H9 (cell line): Measurements from ENCODE around the gene EDA. TPM values are rescaled to one million over a fixed set of nuclear protein-coding genes. Genes with fewer than 3 reads are reported as not detected.

Experiments
- DNase-seq: peaks from one replicate; pipeline ENCODE4 v3.0.0-alpha.2; 2017
- H2AFZ ChIP-seq: one replicate; pipeline ENCODE4 v1.6.1; 2013; ENCODE audit warnings: mild to moderate bottlenecking, low read length, control low read depth, moderate library complexity
- H2AK5ac ChIP-seq: 2 replicates; pipeline ENCODE4 v1.6.1; 2013; ENCODE audit warnings: low read length, control low read depth, mixed read lengths; ENCODE audit not compliant: insufficient read length
- H2BK120ac ChIP-seq: one replicate; pipeline ENCODE4 v1.6.1; 2013; ENCODE audit warnings: low read depth, mild to moderate bottlenecking, low read length, control low read depth, inconsistent platforms; ENCODE audit not compliant: poor library complexity, severe bottlenecking
- H2BK12ac ChIP-seq: 2 replicates; pipeline ENCODE4 v1.6.1; 2013; ENCODE audit warnings: low read length, control low read depth, mixed read lengths, low read depth; ENCODE audit not compliant: insufficient read length
- H2BK15ac ChIP-seq: 2 replicates; pipeline ENCODE4 v1.6.1; 2013; ENCODE audit warnings: low read depth, low read length, control low read depth
- H2BK20ac ChIP-seq: one replicate; pipeline ENCODE4 v1.6.1; 2013; ENCODE audit warnings: low read depth, mild to moderate bottlenecking, low read length, control low read depth, inconsistent platforms; ENCODE audit not compliant: poor library complexity, severe bottlenecking
- H2BK5ac ChIP-seq: 2 replicates; pipeline ENCODE4 v1.6.1; 2013; ENCODE audit warnings: low read length, control low read depth, mixed read lengths; ENCODE audit not compliant: insufficient read length
- H3K14ac ChIP-seq: 2 replicates; pipeline ENCODE4 v1.6.1; 2013; ENCODE audit warnings: low read length, control low read depth; ENCODE audit not compliant: insufficient read depth
- H3K18ac ChIP-seq: 2 replicates; pipeline ENCODE4 v1.6.1; 2013; ENCODE audit warnings: low read depth, mild to moderate bottlenecking, mixed read lengths, low read length, control low read depth; ENCODE audit not compliant: insufficient read length
- H3K23ac ChIP-seq: 2 replicates; pipeline ENCODE4 v1.6.1; 2013; ENCODE audit warnings: low read length, control low read depth, mixed read lengths, low read depth; ENCODE audit not compliant: insufficient read length
- H3K23me2 ChIP-seq: 2 replicates; pipeline ENCODE4 v1.6.1; 2013; ENCODE audit warnings: low read depth, mild to moderate bottlenecking, mixed read lengths, low read length, control low read depth; ENCODE audit not compliant: insufficient read length, poor library complexity, severe bottlenecking
- H3K27ac ChIP-seq: 2 replicates; pipeline ENCODE4 v1.5.1; 2013; ENCODE audit warnings: low read length, control low read depth, mixed read lengths, low read depth; ENCODE audit not compliant: insufficient read length
- H3K27me3 ChIP-seq: 2 replicates; pipeline ENCODE4 v1.6.1; 2013; ENCODE audit warnings: low read length, control low read depth, inconsistent platforms; ENCODE audit not compliant: insufficient read depth
- H3K4ac ChIP-seq: 2 replicates; pipeline ENCODE4 v1.6.1; 2013; ENCODE audit warnings: low read depth, mild to moderate bottlenecking, control low read depth, inconsistent platforms, low read length, moderate library complexity
- H3K4me1 ChIP-seq: 2 replicates; pipeline ENCODE4 v1.6.1; 2013; ENCODE audit warnings: low read length, control low read depth, inconsistent platforms; ENCODE audit not compliant: insufficient read depth
- H3K4me2 ChIP-seq: 2 replicates; pipeline ENCODE4 v1.6.1; 2013; ENCODE audit warnings: low read length, control low read depth, mixed read lengths; ENCODE audit not compliant: insufficient read length, insufficient read depth
- H3K56ac ChIP-seq: 2 replicates; pipeline ENCODE4 v1.6.1; 2013; ENCODE audit warnings: low read depth, mild to moderate bottlenecking, mixed read lengths, low read length, control low read depth; ENCODE audit not compliant: insufficient read length
- H3K79me1 ChIP-seq: 2 replicates; pipeline ENCODE4 v1.6.1; 2013; ENCODE audit warnings: low read depth, mild to moderate bottlenecking, moderate library complexity, low read length, control low read depth, inconsistent platforms; ENCODE audit not compliant: insufficient read depth, poor library complexity, severe bottlenecking
- H3K79me2 ChIP-seq: 2 replicates; pipeline ENCODE4 v1.6.1; 2013; ENCODE audit warnings: low read length, control low read depth, inconsistent platforms; ENCODE audit not compliant: insufficient read depth
- H3K9ac ChIP-seq: 2 replicates; pipeline ENCODE4 v1.6.1; 2013; ENCODE audit warnings: low read length, control low read depth, mixed read lengths; ENCODE audit not compliant: insufficient read length; ENCODE audit errors: extremely low read depth
- H3K9me3 ChIP-seq: one replicate; pipeline ENCODE4 v1.6.1; 2013; ENCODE audit warnings: low read depth, low read length, inconsistent platforms; ENCODE audit not compliant: control insufficient read depth
- H3T11ph ChIP-seq: one replicate; pipeline ENCODE4 v1.6.1; 2013; ENCODE audit warnings: mild to moderate bottlenecking, low read length, control low read depth, inconsistent platforms
- H4K20me1 ChIP-seq: one replicate; pipeline ENCODE4 v1.6.1; 2013; ENCODE audit not compliant: control insufficient read depth, insufficient read length, insufficient read depth
- H4K5ac ChIP-seq: 2 replicates; pipeline ENCODE4 v1.6.1; 2013; ENCODE audit warnings: low read depth, mild to moderate bottlenecking, mixed read lengths, low read length, control low read depth; ENCODE audit not compliant: insufficient read length
- H4K8ac ChIP-seq: replicated peaks from 2 replicates; pipeline ENCODE4 v1.6.1; 2013; ENCODE audit warnings: low read length, control low read depth, mixed read lengths, low read depth; ENCODE audit not compliant: insufficient read length
- H4K91ac ChIP-seq: 2 replicates; pipeline ENCODE4 v1.6.1; 2013; ENCODE audit warnings: low read depth, mild to moderate bottlenecking, moderate library complexity, mixed read lengths, low read length, control low read depth; ENCODE audit not compliant: insufficient read length
- H3K27ac Mint-ChIP-seq, 3 experiments: 2 replicates in 2 of 3; 3 replicates in 1 of 3; pipeline ENCODE4 v1.8.0; 2020 to 2021; ENCODE audit warnings: mixed read lengths in 3 of 3, mild to moderate bottlenecking in 1 of 3, moderate library complexity in 1 of 3
- H3K27me3 Mint-ChIP-seq: 2 replicates; pipeline ENCODE4 v1.8.0; 2021; ENCODE audit warnings: low read depth, mild to moderate bottlenecking, moderate library complexity, mixed read lengths
- H3K36me3 Mint-ChIP-seq, 3 experiments: 2 replicates in 2 of 3; 3 replicates in 1 of 3; pipeline ENCODE4 v1.8.0; 2020 to 2021; ENCODE audit warnings: low read depth in 3 of 3, mixed read lengths in 3 of 3; ENCODE audit not compliant: insufficient read depth in 1 of 3
- H3K4me1 Mint-ChIP-seq, 2 experiments: 2 replicates each; pipeline ENCODE4 v1.8.0; 2020; ENCODE audit warnings: mixed read lengths in 2 of 2
- H3K4me3 Mint-ChIP-seq, 2 experiments: 2 replicates in 1 of 2; 3 replicates in 1 of 2; pipeline ENCODE4 v1.8.0; 2020 to 2021; ENCODE audit warnings: mild to moderate bottlenecking in 2 of 2, mixed read lengths in 2 of 2, moderate library complexity in 1 of 2
- H3K9me3 Mint-ChIP-seq, 2 experiments: 2 replicates in 1 of 2; 3 replicates in 1 of 2; pipeline ENCODE4 v1.8.0; 2020; ENCODE audit warnings: mild to moderate bottlenecking in 2 of 2, mixed read lengths in 2 of 2, moderate library complexity in 1 of 2
- CTCF ChIP-seq: fragments of 200-600 bp; sonication (generic); conservative IDR thresholded peaks from 3 replicates; pipeline ENCODE4 v1.8.0; 2021; ENCODE audit warnings: antibody characterized with exemption, mild to moderate bottlenecking
- WGBS: extraction: QIAGEN DNeasy Blood & Tissue Kit; methylation state at CpG from one replicate; pipeline ENCODE4 v1.1.7; 2013; ENCODE audit warnings: missing lambda C conversion rate, low lambda C conversion rate, mixed read lengths; ENCODE audit not compliant: insufficient read length; ENCODE audit errors: extremely low coverage; 5-methylcytosine and 5-hydroxymethylcytosine counted together
- total RNA-seq: library from RNA; stranded (reverse); gene quantifications from 2 replicates; pipeline ENCODE4 v1.2.1, GENCODE V29; 2021

The EDA gene
- total RNA-seq, 1 experiment from 2014 or later = 7.7 TPM

DNA sequence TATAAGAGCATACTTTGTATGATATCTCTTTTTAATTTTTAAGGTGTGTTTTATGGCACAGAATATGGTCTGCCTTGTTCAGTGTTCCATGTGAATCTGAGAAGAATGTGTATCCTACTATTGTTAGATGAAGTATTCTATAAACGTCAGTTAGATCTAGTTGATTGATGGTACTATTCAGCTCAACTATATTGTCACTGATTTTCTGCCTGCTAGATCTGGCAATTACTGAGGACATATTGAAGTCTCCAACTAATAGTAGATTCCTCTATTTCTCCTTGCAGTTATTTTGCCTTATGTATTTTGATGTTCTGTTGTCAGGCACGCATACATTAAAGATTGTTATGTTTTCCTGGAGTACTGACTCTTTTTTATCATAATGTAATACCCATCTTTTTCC lies 394.1 kb downstream of the EDA start:
- H2BK15ac ChIP-seq = no peak overlapping the region
- H3T11ph ChIP-seq = no peak overlapping the region
- no peak overlapping the region for H3K4me3 Mint-ChIP-seq
- no peak for TF ChIP-seq CTCF
- H4K91ac ChIP-seq = no peak overlapping the region
- no peaks in the 10 kb centered on the region for H3K27me3 ChIP-seq
- no peak overlapping the region for H3K27ac ChIP-seq
- H3K14ac ChIP-seq = no peak overlapping the region
- H2BK12ac ChIP-seq = no peak overlapping the region
- H3K9ac ChIP-seq = no peak overlapping the region
- H3K4me1 ChIP-seq = no peaks in the 10 kb centered on the region; the same call in 1 of the 2 replicates
- peaks cover 11% of the 10 kb centered on the region for H3K9me3 ChIP-seq
- no peak overlapping the region for H2BK120ac ChIP-seq
- no peak overlapping the region for H2AK5ac ChIP-seq
- no peak for DNase-seq
- H3K27ac Mint-ChIP-seq = no peak overlapping the region
- no peak overlapping the region for H4K8ac ChIP-seq
- H3K56ac ChIP-seq = no peak overlapping the region
- no peaks in the 10 kb centered on the region for H3K79me2 ChIP-seq
- H3K9me3 Mint-ChIP-seq = peaks cover 65 to 72% of the 10 kb centered on the region in 2 experiments
- no peak overlapping the region for H3K23ac ChIP-seq
- no peak overlapping the region for H3K4me2 ChIP-seq
- H4K20me1 ChIP-seq = no peaks in the 10 kb centered on the region
- no peak overlapping the region for H3K4ac ChIP-seq
- H3K36me3 Mint-ChIP-seq = peaks cover 0 to 5% (median 1%) of the 10 kb centered on the region in 3 experiments; a peak in 5 of 7 replicates
- WGBS = no CpG with 5 or more reads among the region's 2 CpGs
- no peaks in the 10 kb centered on the region for H3K23me2 ChIP-seq
- no peaks in the 10 kb centered on the region for H3K79me1 ChIP-seq
- H3K4me1 Mint-ChIP-seq = peaks cover 0 to 6% of the 10 kb centered on the region in 2 experiments; a peak in 1 of 4 replicates
- no peak overlapping the region for H2BK20ac ChIP-seq
- no peak overlapping the region for H3K18ac ChIP-seq
- H2BK5ac ChIP-seq = no peak overlapping the region
- H2AFZ ChIP-seq = no peak overlapping the region
- no peak overlapping the region for H4K5ac ChIP-seq
- no peaks in the 10 kb centered on the region for H3K27me3 Mint-ChIP-seq
